GM18867 (cell line): ENCODE results near the gene STC2.

Experiments
- ATAC-seq: cut with Tn5 transposase; IDR thresholded peaks from one replicate; pipeline ENCODE4 v1.9.1; 2021; ENCODE audit warnings: mild to moderate bottlenecking, moderate library complexity; ENCODE audit not compliant: unreplicated experiment

Gene STC2

DNA sequence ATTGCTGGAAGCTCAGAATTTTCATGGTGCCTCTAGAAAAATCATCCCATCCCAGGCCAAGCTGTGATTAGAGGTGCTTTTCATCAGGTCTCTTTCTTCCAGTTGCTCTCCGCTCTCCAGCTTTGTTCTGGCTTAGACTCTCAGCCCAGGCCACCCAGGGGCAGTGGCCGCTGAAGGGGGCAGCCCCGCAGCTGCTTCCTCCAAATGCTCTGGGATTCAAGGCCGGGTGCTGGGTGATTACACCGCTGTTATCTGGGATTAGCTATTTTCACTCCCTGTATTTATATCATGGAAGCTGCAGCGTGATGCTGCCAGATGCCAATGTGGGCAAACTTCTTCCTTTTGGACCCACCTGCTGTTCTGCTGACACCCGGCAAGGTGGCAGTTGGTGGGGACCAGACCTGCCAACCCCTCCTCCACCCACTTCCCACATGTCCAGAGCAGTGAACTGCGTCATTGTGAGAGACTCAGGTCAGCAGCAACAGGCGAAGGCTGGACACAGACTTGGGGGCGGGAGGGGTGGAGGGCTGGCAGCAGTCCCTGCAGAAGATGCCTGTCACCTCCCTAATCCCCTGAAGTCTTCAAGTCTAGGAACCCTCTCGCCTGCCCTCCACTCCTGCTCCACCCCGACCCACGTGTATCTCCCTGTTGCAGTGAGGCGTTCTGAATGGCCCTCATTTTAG, 59.3 kb downstream of the STC2 start:
- no peak for ATAC-seq

DNA sequence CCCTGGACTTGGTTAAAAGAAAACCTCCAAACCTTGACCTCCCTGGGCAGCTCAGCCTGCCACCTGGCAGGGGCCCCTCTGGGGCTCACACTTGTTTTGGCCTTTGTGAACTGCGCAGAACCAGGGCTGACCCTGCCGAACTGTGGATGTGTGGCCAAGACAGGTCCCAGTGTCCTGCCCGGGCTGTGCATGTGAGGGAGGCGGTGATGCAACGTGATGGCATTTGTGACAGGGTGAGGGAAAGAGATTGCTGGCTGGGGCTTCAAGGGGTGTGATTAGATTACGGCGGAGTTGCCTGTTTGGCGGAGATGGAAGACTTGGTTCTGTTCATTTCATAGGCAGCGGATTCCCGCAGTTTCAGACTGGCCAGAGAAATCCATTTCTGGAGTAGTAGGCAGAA, 62.8 kb downstream of the STC2 start:
- ATAC-seq: no peak
